Measurements from ENCODE around the gene TRIP11.

Gene TRIP11

GRCh38 chr14:91983588-91983987 is 56.3 kb downstream of the TRIP11 start:
- Histone ChIP-seq H3K79me2 (ENCODE audit: insufficient read depth, low read length) (no peaks in the 10 kb centered on the region), H3K27me3 (ENCODE audit: insufficient read depth, low read length, poor library complexity, severe bottlenecking) (no peaks in the 10 kb centered on the region), H3K4me3 (ENCODE audit: low read length, poor library complexity, severe bottlenecking) (no peak overlapping the region), H3K9me2 (replicated peaks; ENCODE audit: low read depth, low read length) (no peaks in the 10 kb centered on the region), H3K4me2 (ENCODE audit: low read depth, low read length, poor library complexity, severe bottlenecking) (no peak overlapping the region), H3K9ac (ENCODE audit: low read depth, low read length, poor library complexity, severe bottlenecking) (no peak overlapping the region), H2AFZ (ENCODE audit: low read length) (no peak overlapping the region), H3K36me3 (ENCODE audit: insufficient read depth, low read length) (peaks cover 48% of the 10 kb centered on the region), H3K4me1 (ENCODE audit: insufficient read depth, low read length, poor library complexity, severe bottlenecking) (peaks cover 11% of the 10 kb centered on the region), H3K9me3 (ENCODE audit: insufficient read depth, low read depth, low read length) (no peaks in the 10 kb centered on the region), H3F3A (ENCODE audit: low read depth) (no peaks in the 10 kb centered on the region), H4K20me1 (ENCODE audit: insufficient read depth, low read length, poor library complexity, severe bottlenecking) (no peaks in the 10 kb centered on the region)
- no peak for TF ChIP-seq EZH2phosphoT487 (IDR thresholded peaks at IDR 0.05; ENCODE audit: borderline replicate concordance)
- TF ChIP-seq CTCF (conservative IDR thresholded peaks at IDR 0.05; ENCODE audit: low read length): no peak

- Histone ChIP-seq H3F3A (ENCODE audit: low read depth) (no peaks in the 10 kb centered on the region), H3K9ac (ENCODE audit: low read depth, low read length, poor library complexity, severe bottlenecking) (no peak overlapping the region), H3K9me2 (replicated peaks; ENCODE audit: low read depth, low read length) (no peaks in the 10 kb centered on the region), H4K20me1 (ENCODE audit: insufficient read depth, low read length, poor library complexity, severe bottlenecking) (no peaks in the 10 kb centered on the region), H3K4me1 (ENCODE audit: insufficient read depth, low read length, poor library complexity, severe bottlenecking) (peaks cover under 1% of the 10 kb centered on the region), H2AFZ (ENCODE audit: low read length) (no peak overlapping the region), H3K4me3 (ENCODE audit: low read length, poor library complexity, severe bottlenecking) (no peak overlapping the region), H3K9me3 (ENCODE audit: insufficient read depth, low read depth, low read length) (no peaks in the 10 kb centered on the region), H3K27me3 (ENCODE audit: insufficient read depth, low read length, poor library complexity, severe bottlenecking) (no peaks in the 10 kb centered on the region), H3K4me2 (ENCODE audit: low read depth, low read length, poor library complexity, severe bottlenecking) (no peak overlapping the region), H3K79me2 (ENCODE audit: insufficient read depth, low read length) (no peaks in the 10 kb centered on the region), H3K36me3 (ENCODE audit: insufficient read depth, low read length) (peaks cover 36% of the 10 kb centered on the region)
- TF ChIP-seq CTCF (conservative IDR thresholded peaks at IDR 0.05; ENCODE audit: low read length): no peak
- TF ChIP-seq EZH2phosphoT487 (IDR thresholded peaks at IDR 0.05; ENCODE audit: borderline replicate concordance): no peak
These were observed 59.7 kb downstream of the TRIP11 start for GRCh38 chr14:91980157-91980556.

- no peak overlapping the region for H2AFZ ChIP-seq (ENCODE audit: low read length)
- TF ChIP-seq CTCF (conservative IDR thresholded peaks at IDR 0.05; ENCODE audit: low read length) (no peak), EZH2phosphoT487 (IDR thresholded peaks at IDR 0.05; ENCODE audit: borderline replicate concordance) (no peak)
- H3K27me3 ChIP-seq (ENCODE audit: insufficient read depth, low read length, poor library complexity, severe bottlenecking): no peaks in the 10 kb centered on the region
- H3K36me3 ChIP-seq (ENCODE audit: insufficient read depth, low read length): peaks cover 41% of the 10 kb centered on the region
- no peaks in the 10 kb centered on the region for H4K20me1 ChIP-seq (ENCODE audit: insufficient read depth, low read length, poor library complexity, severe bottlenecking)
- no peaks in the 10 kb centered on the region for H3K79me2 ChIP-seq (ENCODE audit: insufficient read depth, low read length)
- no peak overlapping the region for H3K9ac ChIP-seq (ENCODE audit: low read depth, low read length, poor library complexity, severe bottlenecking)
- H3K4me2 ChIP-seq (ENCODE audit: low read depth, low read length, poor library complexity, severe bottlenecking): no peak overlapping the region
- H3K9me2 ChIP-seq (replicated peaks; ENCODE audit: low read depth, low read length): no peaks in the 10 kb centered on the region
- no peaks in the 10 kb centered on the region for H3K9me3 ChIP-seq (ENCODE audit: insufficient read depth, low read depth, low read length)
- no peak overlapping the region for H3K4me3 ChIP-seq (ENCODE audit: low read length, poor library complexity, severe bottlenecking)
- H3K4me1 ChIP-seq (ENCODE audit: insufficient read depth, low read length, poor library complexity, severe bottlenecking): no peaks in the 10 kb centered on the region
- H3F3A ChIP-seq (ENCODE audit: low read depth): no peaks in the 10 kb centered on the region
These were observed 62.0 kb downstream of the TRIP11 start for GRCh38 chr14:91977884-91978283.
